BJ (cell line): Measurements from ENCODE around the gene SDR42E1. TPM values are rescaled to one million over a fixed set of nuclear protein-coding genes. Genes with fewer than 3 reads are reported as not detected.

Experiments used
- CTCF ChIA-PET: fragments of 350-600 bp; formaldehyde crosslinking; extraction: SDS; loops from one replicate; lab custom pipeline; 2021; ENCODE audit warnings: antibody characterized with exemption, inconsistent platforms; lab: Yijun Ruan, JAX
- POLR2A ChIA-PET: fragments of 300-600 bp; sonication (Branson Sonifier 250); formaldehyde crosslinking; extraction: SDS; loops from one replicate; lab custom pipeline; 2021; ENCODE audit warnings: antibody characterized with exemption; lab: Charles Lee
- DNase-seq: peaks from one replicate; pipeline ENCODE4 v3.0.0-alpha.2; 2011; ENCODE audit warnings: low read depth
- H3K27me3 ChIP-seq: 2 replicates; pipeline ENCODE4 v1.6.0; 2011; ENCODE audit warnings: low read length; ENCODE audit not compliant: control insufficient read depth, insufficient read depth
- H3K36me3 ChIP-seq: 2 replicates; pipeline ENCODE4 v1.5.1; 2011; ENCODE audit warnings: low read length; ENCODE audit not compliant: control insufficient read depth, insufficient read depth
- H3K4me3 ChIP-seq: 2 replicates; pipeline ENCODE4 v1.5.1; 2011; ENCODE audit warnings: low read depth, mild to moderate bottlenecking, control low read depth, low read length
- CTCF ChIP-seq: IDR thresholded peaks from 2 replicates; pipeline ENCODE4 v1.5.1; 2011; ENCODE audit warnings: low read depth, mild to moderate bottlenecking, control low read depth, inconsistent platforms, low read length, moderate library complexity; ENCODE audit not compliant: insufficient read depth
- polyA plus RNA-seq: library from polyadenylated mRNA; depleted of rRNA; stranded (reverse); fragments of >200 nt; gene quantifications from 2 replicates; pipeline ENCODE4 v1.2.3, GENCODE V29; 2011

The SDR42E1 gene
- polyA plus RNA-seq, 1 experiment = 0.44 TPM

GRCh38 chr16:82055728-82056549 lies 44.7 kb upstream of the SDR42E1 start:
- H3K4me3 ChIP-seq = no peak overlapping the region
- no peak for DNase-seq
- POLR2A ChIA-PET = no interaction called here
- H3K27me3 ChIP-seq = peaks cover 2% of the 10 kb centered on the region
- TF ChIP-seq CTCF = no peak
- CTCF ChIA-PET = interaction anchor here (0.8 to 1.1 kb wide), 2 partner anchors 10 to 24 kb away, joined by 3 read pairs; no protein-coding TSS in a partner anchor
- no peaks in the 10 kb centered on the region for H3K36me3 ChIP-seq

- Histone ChIP-seq H3K4me3 (no peak overlapping the region), H3K36me3 (no peaks in the 10 kb centered on the region), H3K27me3 (peaks cover 2% of the 10 kb centered on the region)
- CTCF ChIA-PET = no interaction called here
- no peak for TF ChIP-seq CTCF
- no peak for DNase-seq
- POLR2A ChIA-PET = no interaction called here
Measured at GRCh38 chr16:82055117-82055516, 43.8 kb upstream of the SDR42E1 start.

- Histone ChIP-seq H3K27me3 (peaks cover 7% of the 10 kb centered on the region), H3K36me3 (no peaks in the 10 kb centered on the region), H3K4me3 (no peak overlapping the region)
- no peak for TF ChIP-seq CTCF
- no peak for DNase-seq
- CTCF ChIA-PET = interaction anchor here (0.8 kb wide), 1 partner anchor 9 kb away, joined by 4 read pairs; no protein-coding TSS in a partner anchor
- POLR2A ChIA-PET = no interaction called here
Measured at GRCh38 chr16:82051656-82052055, 40.4 kb upstream of the SDR42E1 start.

- H3K27me3 ChIP-seq = peaks cover 7% of the 10 kb centered on the region
Measured at GRCh38 chr16:82050909-82051357, 39.7 kb upstream of the SDR42E1 start.

More at GRCh38 chr16:82050909-82051357, 39.7 kb upstream of the SDR42E1 start:
- ChIA-PET POLR2A (no interaction called here), CTCF (no interaction called here)
- no peak overlapping the region for H3K4me3 ChIP-seq
- no peaks in the 10 kb centered on the region for H3K36me3 ChIP-seq
- DNase-seq = no peak
- no peak for TF ChIP-seq CTCF
